Mononuclear cell (primary cell): Measurements from ENCODE around the gene ZNG1B. TPM values are rescaled to one million over a fixed set of nuclear protein-coding genes. Genes with fewer than 3 reads are reported as not detected.
A peak's percentile ranks its signal among the peaks of the same experiment; 100 is the strongest.
"Not testable (repeated sequence)": the region's sequence is repeated elsewhere in the genome, so short reads cannot be mapped to it uniquely, and the experiment has no call there.

Source experiments
- H3K27me3 ChIP-seq: 2 replicates; pipeline ENCODE4 v1.6.0; 2011; ENCODE audit warnings: low read length, control low read depth; ENCODE audit not compliant: insufficient read depth
- H3K4me1 ChIP-seq: 2 replicates; pipeline ENCODE4 v1.5.1; 2011; ENCODE audit warnings: mild to moderate bottlenecking, low read length, control low read depth; ENCODE audit not compliant: insufficient read depth
- H3K4me3 ChIP-seq: 2 replicates; pipeline ENCODE4 v1.5.1; 2011; ENCODE audit warnings: mild to moderate bottlenecking, low read length, moderate library complexity
- H3K9me3 ChIP-seq: 2 replicates; pipeline ENCODE4 v1.5.1; 2011; ENCODE audit warnings: low read depth, mild to moderate bottlenecking, control low read depth, low read length
- total RNA-seq: library from RNA; depleted of rRNA; stranded (reverse); fragments of >200 nt; gene quantifications from one replicate; pipeline ENCODE4 v1.2.3, GENCODE V29; 2012

The ZNG1B gene
- 26.0 TPM for total RNA-seq

GRCh38 chr2:113437508-113438465 is at the start of gene ZNG1B:
Gene ZNG1B, plus strand, starts transcription at chr2:113437691. Its CDS starts 178 bp downstream, at chr2:113437869.
- not testable (repeated sequence) for H3K9me3 ChIP-seq, H3K4me1 ChIP-seq, H3K27me3 ChIP-seq
- H3K4me3 ChIP-seq, result peak within 1 kb of the TSS; percentile 46

- Histone ChIP-seq H3K4me1 (peaks cover 18% of the 10 kb centered on the region), H3K4me3 (peak overlapping the region; percentile 12), H3K9me3 (no peaks in the 10 kb centered on the region), H3K27me3 (no peaks in the 10 kb centered on the region)
Observed at GRCh38 chr2:113390124-113390849, 47.2 kb upstream of the ZNG1B start.

- H3K9me3 ChIP-seq, result no peaks in the 10 kb centered on the region
- no peak overlapping the region for H3K4me3 ChIP-seq
- peaks cover 18% of the 10 kb centered on the region for H3K4me1 ChIP-seq
- no peaks in the 10 kb centered on the region for H3K27me3 ChIP-seq
Observed at GRCh38 chr2:113391073-113391472, 46.4 kb upstream of the ZNG1B start.

GRCh38 chr2:113406114-113406513 is 31.4 kb upstream of the ZNG1B start:
- Histone ChIP-seq H3K4me1 (peaks cover 16% of the 10 kb centered on the region), H3K27me3 (no peaks in the 10 kb centered on the region), H3K4me3 (no peak overlapping the region), H3K9me3 (no peaks in the 10 kb centered on the region)

- H3K27me3 ChIP-seq, result no peaks in the 10 kb centered on the region
- no peaks in the 10 kb centered on the region for H3K9me3 ChIP-seq
- no peak overlapping the region for H3K4me3 ChIP-seq
- H3K4me1 ChIP-seq, result peaks cover 16% of the 10 kb centered on the region
Observed at GRCh38 chr2:113407446-113408099, 29.9 kb upstream of the ZNG1B start.

- not testable (repeated sequence) for H3K4me3 ChIP-seq, H3K27me3 ChIP-seq, H3K4me1 ChIP-seq, H3K9me3 ChIP-seq
Observed at GRCh38 chr2:113411725-113412352, 25.7 kb upstream of the ZNG1B start.

- H3K4me1 ChIP-seq, H3K9me3 ChIP-seq, H3K4me3 ChIP-seq, H3K27me3 ChIP-seq: not testable (repeated sequence)
Observed at GRCh38 chr2:113412774-113413173, 24.7 kb upstream of the ZNG1B start.

GRCh38 chr2:113431773-113432172 is 5.7 kb upstream of the ZNG1B start:
- H3K4me1 ChIP-seq, H3K9me3 ChIP-seq, H3K27me3 ChIP-seq, H3K4me3 ChIP-seq: not testable (repeated sequence)

- H3K9me3 ChIP-seq, H3K27me3 ChIP-seq, H3K4me1 ChIP-seq, H3K4me3 ChIP-seq: not testable (repeated sequence)
Observed at GRCh38 chr2:113433468-113433867, 4.0 kb upstream of the ZNG1B start.

GRCh38 chr2:113465770-113466169 is 28.3 kb downstream of the ZNG1B start:
- H3K9me3 ChIP-seq, H3K27me3 ChIP-seq, H3K4me3 ChIP-seq, H3K4me1 ChIP-seq: not testable (repeated sequence)

- H3K9me3 ChIP-seq, H3K27me3 ChIP-seq, H3K4me3 ChIP-seq, H3K4me1 ChIP-seq: not testable (repeated sequence)
Observed at GRCh38 chr2:113476688-113477368, 39.3 kb downstream of the ZNG1B start.

- not testable (repeated sequence) for H3K9me3 ChIP-seq, H3K4me1 ChIP-seq, H3K27me3 ChIP-seq, H3K4me3 ChIP-seq
Observed at GRCh38 chr2:113496527-113496926, 59.0 kb downstream of the ZNG1B start.

GRCh38 chr2:113498365-113498764 is 60.9 kb downstream of the ZNG1B start, which contains the start of gene FOXD4L1:
Gene FOXD4L1, plus strand, starts transcription at chr2:113498665. Its CDS starts 592 bp downstream, at chr2:113499257.
- peaks cover 11% of the 10 kb centered on the region for H3K27me3 ChIP-seq
- H3K4me3 ChIP-seq, H3K9me3 ChIP-seq: not testable (repeated sequence)

More at GRCh38 chr2:113498365-113498764, 60.9 kb downstream of the ZNG1B start, which contains the start of gene FOXD4L1:
- H3K4me1 ChIP-seq, result peaks cover 13% of the 10 kb centered on the region
